ENCODE measurements around the gene MGA. TPM values are rescaled to one million over a fixed set of nuclear protein-coding genes. Genes with fewer than 3 reads are reported as not detected.

The MGA gene
- total and polyA plus RNA-seq, 2 donors (not counting 3 experiments of a cell fraction or from before 2014, with no cell fraction given): 4.1 to 36.5 TPM

GRCh38 chr15:41814534-41814933 is 154.3 kb downstream of the MGA start:
- H2AFZ ChIP-seq (ENCODE audit: low read depth, low read length): no peak overlapping the region
- no peak overlapping the region for H3K4me3 ChIP-seq (replicated peaks in 1 of 3; ENCODE audit: insufficient read depth in 1 of 3, low read depth in 1 of 3, low read length in 3 of 3)
- POLR2A ChIA-PET: no interaction called here
- dilution Hi-C loops (cut with MboI; ENCODE audit: extremely low pct_ligation_motif_present, low sequenced_read_pairs) (no loop called here), intact Hi-C loops (cut with micrococcal nuclease) (no loop called here)
- no peaks in the 10 kb centered on the region for H3K79me2 ChIP-seq (ENCODE audit: control insufficient read depth, insufficient read depth, low read length)
- TF ChIP-seq MAX (IDR thresholded peaks at IDR 0.05; ENCODE audit: insufficient read depth, insufficient read length) (no peak), FOS (IDR thresholded peaks at IDR 0.05; ENCODE audit: borderline replicate concordance, insufficient read depth, low read length) (no peak), MYC (IDR thresholded peaks at IDR 0.05; ENCODE audit: low read depth, low read length) (no peak), POLR2AphosphoS5 (IDR thresholded peaks at IDR 0.05; ENCODE audit: insufficient read depth, low read depth, low read length) (no peak), GATA2 (IDR thresholded peaks at IDR 0.05; ENCODE audit: insufficient read depth, insufficient read length, low read depth, low read length) (no peak), EZH2 (IDR thresholded peaks at IDR 0.05; ENCODE audit: borderline replicate concordance, low read depth, low read length, severe bottlenecking) (no peak), POLR2A (IDR thresholded peaks at IDR 0.05; ENCODE audit: low read depth, low read length) (no peak), JUN (IDR thresholded peaks at IDR 0.05; ENCODE audit: borderline replicate concordance, insufficient read depth, insufficient read length, low read depth) (no peak), CTCF (IDR thresholded peaks at IDR 0.05; ENCODE audit: extremely low read depth in 1 of 2, insufficient read depth in 1 of 2, low read depth in 1 of 2, low read length in 2 of 2) (no peak)
- BruUV-seq (replicated peaks): no TSS peak
- H3K9me1 ChIP-seq (replicated peaks; ENCODE audit: control insufficient read depth, extremely low read depth, insufficient read depth, low read length): no peaks in the 10 kb centered on the region
- H3K9ac ChIP-seq (replicated peaks; ENCODE audit: extremely low read depth, insufficient read depth, low read length): no peak overlapping the region
- peaks cover under 1% of the 10 kb centered on the region for H3K4me1 ChIP-seq (ENCODE audit: control insufficient read depth, extremely low read depth, insufficient read depth, low read length)
- no peaks in the 10 kb centered on the region for H3K9me3 ChIP-seq (replicated peaks; ENCODE audit: control insufficient read depth, insufficient read depth, low read length)
- peaks cover 16 to 49% of the 10 kb centered on the region in 2 experiments for H3K36me3 ChIP-seq (ENCODE audit: control insufficient read depth in 2 of 2, extremely low read depth in 1 of 2, insufficient read depth in 2 of 2, low read length in 2 of 2)
- FAIRE-seq (no peak), DNase-seq (ENCODE audit: low read depth, low spot score) (no peak)
- no peaks in the 10 kb centered on the region for H4K20me1 ChIP-seq (replicated peaks; ENCODE audit: control insufficient read depth, extremely low read depth, insufficient read depth, low read length)
- H3K27ac ChIP-seq (ENCODE audit: insufficient read depth, low read depth, low read length): no peak overlapping the region
- CTCF ChIA-PET: interaction anchor here (1.4 to 15.9 kb wide), 2 partner anchors 39 to 349 kb away, joined by 6 to 754 read pairs; partner anchors contain the start of gene MAPKBP1
- H3K27me3 ChIP-seq (ENCODE audit: control insufficient read depth in 2 of 2, insufficient read depth in 2 of 2, low read length in 2 of 2): no peaks in the 10 kb centered on the region
- H3K4me2 ChIP-seq (ENCODE audit: insufficient read depth, low read length): no peak overlapping the region

Measured in endothelial cell of umbilical vein (primary cell).